Spleen (tissue), 11 donors: ENCODE data around the gene MAGI3. TPM values are rescaled to one million over a fixed set of nuclear protein-coding genes. Genes with fewer than 3 reads are reported as not detected.

Experiments used
- DNase-seq: peaks from one replicate; pipeline ENCODE4 v3.0.0-alpha.2; 2020
- H3K27ac ChIP-seq, 8 donors: fragments of 200-600 bp; sonication (generic) in 7 of 8; 1 replicate in 4 of 8; 2 replicates in 4 of 8; pipeline versions ENCODE4 v1.5.0 to v1.8.0; 2016 to 2021; ENCODE audit warnings: inconsistent platforms in 4 of 8, mild to moderate bottlenecking in 4 of 8, moderate library complexity in 1 of 8
- H3K27me3 ChIP-seq, 7 donors: fragments of 200-600 bp; sonication (generic) in 6 of 7; replicated peaks in 1 of 7; 1 replicate in 4 of 7; 2 replicates in 3 of 7; pipeline versions ENCODE4 v1.5.0 to v1.8.0; 2016 to 2021; ENCODE audit warnings: inconsistent platforms in 3 of 7, mild to moderate bottlenecking in 1 of 7
- H3K36me3 ChIP-seq, 6 donors: fragments of 200-600 bp; sonication (generic) in 5 of 6; 1 replicate in 4 of 6; 2 replicates in 2 of 6; pipeline versions ENCODE4 v1.5.0 to v1.8.0; 2016 to 2021; ENCODE audit warnings: inconsistent platforms in 2 of 6
- H3K4me1 ChIP-seq, 6 donors: fragments of 200-600 bp; sonication (generic) in 5 of 6; 1 replicate in 3 of 6; 2 replicates in 3 of 6; pipeline versions ENCODE4 v1.5.0 to v1.8.0; 2016 to 2021; ENCODE audit warnings: inconsistent platforms in 3 of 6
- H3K4me3 ChIP-seq, 8 donors: fragments of 200-600 bp; sonication (generic) in 7 of 8; 1 replicate in 4 of 8; 2 replicates in 4 of 8; pipeline versions ENCODE4 v1.5.0 to v1.8.0; 2016 to 2021; ENCODE audit warnings: inconsistent platforms in 4 of 8, mild to moderate bottlenecking in 4 of 8, moderate library complexity in 2 of 8
- H3K9me3 ChIP-seq, 8 donors: fragments of 200-600 bp; sonication (generic) in 7 of 8; 1 replicate in 4 of 8; 2 replicates in 4 of 8; pipeline versions ENCODE4 v1.5.0 to v1.8.0; 2016 to 2021; ENCODE audit warnings: inconsistent platforms in 4 of 8
- POLR2A ChIP-seq, 3 donors: fragments of 450-650 bp; IDR thresholded peaks; one replicate each; pipeline ENCODE4 v1.5.1; 2017; ENCODE audit warnings: antibody characterized with exemption in 3 of 3, mild to moderate bottlenecking in 1 of 3
- POLR2AphosphoS5 ChIP-seq, 3 donors: sonication (generic); formaldehyde crosslinking; IDR thresholded peaks; one replicate each; pipeline ENCODE4 v1.5.1; 2017; ENCODE audit warnings: antibody characterized with exemption in 3 of 3
- WGBS, 5 donors: extraction: QIAGEN DNeasy Blood & Tissue Kit in 3 of 5; methylation state at CpG; one replicate each; pipeline versions ENCODE4 v1.1.5 to v1.1.7; 2013 to 2018; 5-methylcytosine and 5-hydroxymethylcytosine counted together
- intact Hi-C: fragments of 100-400 bp; cut with DNase I; formaldehyde crosslinking; loops from one replicate; pipeline ENCODE4 v1.15.0; 2023; ENCODE audit warnings: low total_unique reads
- polyA plus RNA-seq, 3 donors: library from polyadenylated mRNA; stranded (reverse); fragments of 200-250 nt; gene quantifications; one replicate each; pipeline ENCODE4 v1.2.1, GENCODE V29; 2013
- total RNA-seq, 7 donors: library from RNA; depleted of rRNA in 3 of 7; stranded (reverse); fragments of >200 nt in 3 of 7; fragmentation: NEBNext Ultra II Directional in 4 of 7; extraction: Animal tissue kit (Norgen Biotek cat#: 25700) in 4 of 7; gene quantifications; one replicate each; pipeline versions ENCODE4 v1.1.0 to v1.2.1, GENCODE V29; 2016 to 2021
- TF ChIP-seq, protein P1 (sequence below), 11 experiments: fragments of 200-600 bp in 7 of 11; fragments of 450-650 bp in 4 of 11; sonication (generic) in 4 of 11; IDR thresholded peaks in 8 of 11; conservative IDR thresholded peaks in 3 of 11; 1 replicate in 7 of 11; 2 replicates in 4 of 11; pipeline versions ENCODE4 v1.4.0 to v1.8.0; 2016 to 2021; ENCODE audit warnings: antibody characterized with exemption in 11 of 11, inconsistent platforms in 4 of 11, mild to moderate bottlenecking in 1 of 11
- donor health status: healthy with polysubstance abuse.
- donor health status: DM: no; HTN: no; CAD: no; lungs with moderate emphysema.
- donor health status: DM: no; HTN: no; CAD: no.
- donor health status: Bipolar disorder and iron deficiency.
- donor health status: healthy.
- donor health status: DM: no; HTN: no; CAD: no.
- donor health status: DM: yes; HTN: yes; CAD: no.

Gene MAGI3
- total and polyA plus RNA-seq, 10 donors: 0.74 to 16.3 (median 9.9) TPM

- Histone ChIP-seq H3K27ac (peak overlapping the region in 3 of 8 donors; percentile 7 to 26 (median 16)), H3K36me3 (no peaks in the 10 kb centered on the region), H3K27me3 (peaks cover 0 to 59% (median 2%) of the 10 kb centered on the region in 7 donors), H3K9me3 (no peaks in the 10 kb centered on the region), H3K4me3 (no peak overlapping the region), H3K4me1 (peaks cover 0 to 39% (median 19%) of the 10 kb centered on the region in 6 donors)
- DNase-seq: no peak
- intact Hi-C loops: no loop called here
- no peak for TF ChIP-seq POLR2AphosphoS5 (IDR thresholded peaks at IDR 0.05)
- TF ChIP-seq, protein P1, sequence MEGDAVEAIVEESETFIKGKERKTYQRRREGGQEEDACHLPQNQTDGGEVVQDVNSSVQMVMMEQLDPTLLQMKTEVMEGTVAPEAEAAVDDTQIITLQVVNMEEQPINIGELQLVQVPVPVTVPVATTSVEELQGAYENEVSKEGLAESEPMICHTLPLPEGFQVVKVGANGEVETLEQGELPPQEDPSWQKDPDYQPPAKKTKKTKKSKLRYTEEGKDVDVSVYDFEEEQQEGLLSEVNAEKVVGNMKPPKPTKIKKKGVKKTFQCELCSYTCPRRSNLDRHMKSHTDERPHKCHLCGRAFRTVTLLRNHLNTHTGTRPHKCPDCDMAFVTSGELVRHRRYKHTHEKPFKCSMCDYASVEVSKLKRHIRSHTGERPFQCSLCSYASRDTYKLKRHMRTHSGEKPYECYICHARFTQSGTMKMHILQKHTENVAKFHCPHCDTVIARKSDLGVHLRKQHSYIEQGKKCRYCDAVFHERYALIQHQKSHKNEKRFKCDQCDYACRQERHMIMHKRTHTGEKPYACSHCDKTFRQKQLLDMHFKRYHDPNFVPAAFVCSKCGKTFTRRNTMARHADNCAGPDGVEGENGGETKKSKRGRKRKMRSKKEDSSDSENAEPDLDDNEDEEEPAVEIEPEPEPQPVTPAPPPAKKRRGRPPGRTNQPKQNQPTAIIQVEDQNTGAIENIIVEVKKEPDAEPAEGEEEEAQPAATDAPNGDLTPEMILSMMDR (IDR thresholded peaks at IDR 0.05 in 8 of 11, conservative IDR thresholded peaks at IDR 0.05 in 3 of 11): no peak
- TF ChIP-seq POLR2A (IDR thresholded peaks at IDR 0.05): no peak
- 66 to 95% (median 83%) methylated on average over 4 of the region's 4 CpGs for WGBS, 5 donors
Measured at GRCh38 chr1:113394043-113394862, 3.9 kb downstream of the MAGI3 start.

GRCh38 chr1:113394863-113395259 is 4.5 kb downstream of the MAGI3 start:
- Histone ChIP-seq H3K4me3 (no peak overlapping the region), H3K27ac (no peak overlapping the region), H3K9me3 (no peaks in the 10 kb centered on the region), H3K27me3 (peaks cover 0 to 53% (median 2%) of the 10 kb centered on the region in 7 donors), H3K36me3 (no peaks in the 10 kb centered on the region), H3K4me1 (peaks cover 0 to 33% (median 14%) of the 10 kb centered on the region in 6 donors)
- intact Hi-C loops: no loop called here
- DNase-seq: no peak
- WGBS, 5 donors: 88 to 97% (median 93%) methylated on average over 1 of the region's 1 CpG
- TF ChIP-seq POLR2A (IDR thresholded peaks at IDR 0.05) (no peak), POLR2AphosphoS5 (IDR thresholded peaks at IDR 0.05) (no peak)
- TF ChIP-seq, protein P1 (IDR thresholded peaks at IDR 0.05 in 8 of 11, conservative IDR thresholded peaks at IDR 0.05 in 3 of 11): no peak

DNA sequence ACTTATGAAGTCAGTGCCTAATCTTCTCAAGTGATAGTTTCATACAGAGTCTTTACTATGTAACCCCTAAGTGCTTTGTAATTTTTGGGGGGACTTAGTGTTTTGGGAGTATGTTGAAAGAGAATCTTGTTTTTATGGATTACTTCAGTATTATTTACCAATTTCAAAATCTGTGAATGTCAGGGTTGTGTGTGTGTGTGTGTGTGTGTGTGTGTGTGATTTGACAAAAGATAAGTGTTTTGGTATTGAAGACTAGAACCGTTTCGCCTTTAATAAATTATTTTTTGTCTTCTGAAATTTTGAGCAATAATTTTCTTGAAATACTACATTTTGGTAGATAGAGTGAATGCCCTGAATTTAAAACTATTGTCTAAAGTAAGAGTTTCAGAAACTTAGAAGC is 5.8 kb downstream of the MAGI3 start:
- 35 to 99% (median 92%) methylated on average over 2 of the region's 2 CpGs for WGBS, 5 donors

GRCh38 chr1:113396585-113396984 is 6.3 kb downstream of the MAGI3 start:
- peaks cover 0 to 25% (median 9%) of the 10 kb centered on the region in 6 donors for H3K4me1 ChIP-seq
- H3K27me3 ChIP-seq: peaks cover 0 to 37% (median 0%) of the 10 kb centered on the region in 7 donors
- no peaks in the 10 kb centered on the region for H3K36me3 ChIP-seq
- H3K4me3 ChIP-seq: no peak overlapping the region
- H3K9me3 ChIP-seq: no peaks in the 10 kb centered on the region
- TF ChIP-seq, protein P1 (IDR thresholded peaks at IDR 0.05 in 8 of 11, conservative IDR thresholded peaks at IDR 0.05 in 3 of 11): no peak
- TF ChIP-seq POLR2A (IDR thresholded peaks at IDR 0.05): no peak
- no peak for TF ChIP-seq POLR2AphosphoS5 (IDR thresholded peaks at IDR 0.05)
- H3K27ac ChIP-seq: no peak overlapping the region
- no peak for DNase-seq
- WGBS, 5 donors: 88 to 96% (median 94%) methylated on average over 3 of the region's 3 CpGs
- intact Hi-C loops: no loop called here

More for the DNA sequence above, 5.8 kb downstream of the MAGI3 start:
- Histone ChIP-seq H3K4me1 (peaks cover 0 to 30% (median 13%) of the 10 kb centered on the region in 6 donors), H3K27me3 (peaks cover 0 to 42% (median under 1%) of the 10 kb centered on the region in 7 donors), H3K36me3 (no peaks in the 10 kb centered on the region), H3K4me3 (no peak overlapping the region), H3K27ac (no peak overlapping the region), H3K9me3 (no peaks in the 10 kb centered on the region)
- TF ChIP-seq POLR2AphosphoS5 (IDR thresholded peaks at IDR 0.05): no peak
- no peak for TF ChIP-seq POLR2A (IDR thresholded peaks at IDR 0.05)
- TF ChIP-seq, protein P1 (IDR thresholded peaks at IDR 0.05 in 8 of 11, conservative IDR thresholded peaks at IDR 0.05 in 3 of 11): no peak
- no peak for DNase-seq
- intact Hi-C loops: no loop called here
